WTC11 (cell line): ENCODE results near the gene KDF1.

ENCODE experiments used
- ATF6 ChIP-seq: sonication (generic); formaldehyde crosslinking; IDR thresholded peaks from 2 replicates; pipeline ENCODE4 v1.8.1; 2023; ENCODE audit warnings: mild to moderate bottlenecking, missing genetic modification reagents
- E2F1 ChIP-seq: sonication (generic); formaldehyde crosslinking; IDR thresholded peaks from 2 replicates; pipeline ENCODE4 v1.8.0; 2022; ENCODE audit warnings: mild to moderate bottlenecking, missing genetic modification reagents

GRCh38 chr1:27001570-27002360, 41.5 kb upstream of the KDF1 start:
- TF ChIP-seq E2F1 (CRISPR knock-in tag) = no peak
- TF ChIP-seq ATF6 (CRISPR knock-in tag) = no peak
